HCT116 (cell line): ENCODE measurements around the gene MTRR. TPM values are rescaled to one million over a fixed set of nuclear protein-coding genes. Genes with fewer than 3 reads are reported as not detected.

Source experiments
- ATAC-seq: fragments of 200-7000 bp; cut with Tn5 transposase; 2 replicates; pipeline ENCODE4 v1.9.1; 2020; ENCODE audit warnings: mild to moderate bottlenecking, moderate library complexity
- BruUV-seq: library from RNA; stranded (reverse); fragments of 400-500 nt; replicated peaks from 2 replicates; lab custom pipeline; 2021; lab: Mats Ljungman, UMichigan
- CTCF ChIA-PET: fragments of 300-600 bp; sonication (Branson Sonifier 250); formaldehyde crosslinking; loops from one replicate; lab custom pipeline; 2021; ENCODE audit warnings: antibody characterized with exemption; lab: Charles Lee
- POLR2A ChIA-PET: fragments of 300-600, 350-600 bp; sonication (Branson Sonifier 250); formaldehyde crosslinking; loops from one replicate; lab custom pipeline; 2021; ENCODE audit warnings: antibody characterized with exemption; lab: Charles Lee
- RAD21 ChIA-PET, 2 experiments: fragments of 300-600 bp; sonication (Branson Sonifier 250); formaldehyde crosslinking; loops; one replicate each; lab custom pipeline; 2023; ENCODE audit warnings: low total read pairs in 2 of 2; ENCODE audit not compliant: uncharacterized antibody in 2 of 2, unreplicated experiment in 2 of 2, low non-redundant PET in 1 of 2; lab: Charles Lee
- DNase-seq: peaks from one replicate; pipeline ENCODE4 v3.0.0-alpha.2; 2010; ENCODE audit warnings: low read depth, low spot score
- H2AFZ ChIP-seq: fragments of 200-600 bp; shearing (Covaris generic), sonication (generic); 2 replicates; pipeline ENCODE4 v1.6.1; 2017; ENCODE audit warnings: low read depth, mixed run types, mixed read lengths, antibody characterized with exemption, low read length; ENCODE audit not compliant: poor library complexity, severe bottlenecking
- H3K27ac ChIP-seq: 2 replicates; pipeline ENCODE4 v1.5.1; 2012; ENCODE audit warnings: low read depth, low read length
- H3K27me3 ChIP-seq: fragments of 200-600 bp; sonication (generic); 2 replicates; pipeline ENCODE4 v1.6.1; 2016; ENCODE audit warnings: mixed run types, low read length, mixed read lengths; ENCODE audit not compliant: insufficient read depth
- H3K36me3 ChIP-seq, 2 experiments: fragments of 200-500 bp in 1 of 2; fragments of 200-600 bp in 1 of 2; sonication (Bioruptor generic) in 1 of 2; sonication (generic) in 1 of 2; 2 replicates each; pipeline versions ENCODE4 v1.5.1 to v1.6.1; 2014 to 2016; ENCODE audit warnings: low read length in 2 of 2, inconsistent platforms in 1 of 2, mixed read lengths in 1 of 2, mixed run types in 1 of 2; ENCODE audit not compliant: insufficient read depth in 2 of 2, control insufficient read depth in 1 of 2
- H3K4me1 ChIP-seq, 2 experiments: fragments of 200-600 bp in 1 of 2; sonication (generic) in 1 of 2; 2 replicates each; pipeline versions ENCODE4 v1.5.1 to v1.6.1; 2012 to 2017; ENCODE audit warnings: low read length in 2 of 2, inconsistent platforms in 1 of 2, mild to moderate bottlenecking in 1 of 2, mixed read lengths in 1 of 2, mixed run types in 1 of 2, moderate library complexity in 1 of 2; ENCODE audit not compliant: insufficient read depth in 2 of 2, control insufficient read depth in 1 of 2
- H3K4me2 ChIP-seq: fragments of 200-600 bp; sonication (generic); 2 replicates; pipeline ENCODE4 v1.6.1; 2017; ENCODE audit warnings: mixed run types, low read length, mixed read lengths
- H3K4me3 ChIP-seq, 2 experiments: fragments of 200-600 bp in 1 of 2; sonication (generic) in 1 of 2; replicated peaks in 1 of 2; 2 replicates each; pipeline ENCODE4 v1.5.1; 2011 to 2016; ENCODE audit warnings: low read length in 2 of 2, control low read depth in 1 of 2, low read depth in 1 of 2, mild to moderate bottlenecking in 1 of 2, mixed read lengths in 1 of 2, mixed run types in 1 of 2
- H3K79me2 ChIP-seq: fragments of 200-600 bp; sonication (generic); 2 replicates; pipeline ENCODE4 v1.6.1; 2017; ENCODE audit warnings: mild to moderate bottlenecking, mixed run types, low read length, moderate library complexity, mixed read lengths; ENCODE audit not compliant: insufficient read depth
- H3K9ac ChIP-seq: fragments of 200-600 bp; sonication (generic); 2 replicates; pipeline ENCODE4 v1.6.1; 2016; ENCODE audit warnings: low read length, mixed read lengths
- H3K9me2 ChIP-seq: fragments of 200-600 bp; sonication (generic), shearing (Covaris generic); 2 replicates; pipeline ENCODE4 v1.6.1; 2017; ENCODE audit warnings: mixed run types, mild to moderate bottlenecking, moderate library complexity; ENCODE audit not compliant: insufficient read depth
- H3K9me3 ChIP-seq, 2 experiments: fragments of 200-500 bp in 1 of 2; fragments of 200-600 bp in 1 of 2; sonication (Bioruptor generic) in 1 of 2; sonication (generic) in 1 of 2; 2 replicates each; pipeline ENCODE4 v1.6.1; 2014 to 2017; ENCODE audit warnings: low read length in 2 of 2, mixed read lengths in 2 of 2, inconsistent platforms in 1 of 2, low read depth in 1 of 2, mild to moderate bottlenecking in 1 of 2, mixed run types in 1 of 2, moderate library complexity in 1 of 2; ENCODE audit not compliant: control insufficient read depth in 1 of 2, insufficient read depth in 1 of 2
- H4K20me1 ChIP-seq: fragments of 200-600 bp; sonication (generic), shearing (Covaris generic); 2 replicates; pipeline ENCODE4 v1.6.1; 2017; ENCODE audit warnings: mixed run types, mild to moderate bottlenecking, moderate library complexity; ENCODE audit not compliant: insufficient read depth
- ATF3 ChIP-seq: IDR thresholded peaks from 2 replicates; pipeline ENCODE4 v1.6.1; 2012
- CBX3 ChIP-seq: IDR thresholded peaks from 2 replicates; pipeline ENCODE4 v1.6.1; 2012; ENCODE audit warnings: low read depth
- CEBPB ChIP-seq: IDR thresholded peaks from 2 replicates; pipeline ENCODE4 v1.6.1; 2012; ENCODE audit warnings: low read depth
- JUND ChIP-seq: IDR thresholded peaks from 2 replicates; pipeline ENCODE4 v1.6.1; 2012
- MAX ChIP-seq: IDR thresholded peaks from 2 replicates; pipeline ENCODE4 v1.6.1; 2012
- POLR2A ChIP-seq: IDR thresholded peaks from 2 replicates; pipeline ENCODE4 v1.7.0; 2011; ENCODE audit warnings: borderline replicate concordance; ENCODE audit not compliant: insufficient read depth, insufficient read length; ENCODE audit errors: extremely low read depth
- POLR2AphosphoS5 ChIP-seq: IDR thresholded peaks from 2 replicates; pipeline ENCODE4 v1.6.1; 2011; ENCODE audit warnings: mild to moderate bottlenecking, low read depth, low read length, moderate library complexity
- RAD21 ChIP-seq: IDR thresholded peaks from 2 replicates; pipeline ENCODE4 v1.6.1; 2012; ENCODE audit warnings: low read depth, mild to moderate bottlenecking
- REST ChIP-seq: IDR thresholded peaks from 2 replicates; pipeline ENCODE4 v1.6.1; 2012; ENCODE audit warnings: low read depth
- SIN3A ChIP-seq: IDR thresholded peaks from 2 replicates; pipeline ENCODE4 v1.6.1; 2012; ENCODE audit warnings: low read depth
- SP1 ChIP-seq: IDR thresholded peaks from 2 replicates; pipeline ENCODE4 v1.6.1; 2012; ENCODE audit warnings: low read depth
- SRF ChIP-seq: IDR thresholded peaks from 2 replicates; pipeline ENCODE4 v1.6.1; 2012; ENCODE audit warnings: low read depth
- TCF7L2 ChIP-seq: IDR thresholded peaks from 2 replicates; pipeline ENCODE4 v1.7.0; 2011; ENCODE audit warnings: borderline replicate concordance, inconsistent platforms; ENCODE audit not compliant: insufficient read depth, insufficient read length; ENCODE audit errors: extremely low read depth
- ZBTB33 ChIP-seq: IDR thresholded peaks from 2 replicates; pipeline ENCODE4 v1.6.1; 2011; ENCODE audit warnings: mild to moderate bottlenecking, low read length, moderate library complexity; ENCODE audit not compliant: insufficient replicate concordance; ENCODE audit errors: extremely low read depth
- ZNF274 ChIP-seq: fragments of 200-500 bp; sonication (Bioruptor generic); IDR thresholded peaks from 2 replicates; pipeline ENCODE4 v1.6.1; 2014; ENCODE audit warnings: mild to moderate bottlenecking, low read depth, low read length, inconsistent platforms
- intact Hi-C: fragments of 100-400 bp; cut with micrococcal nuclease; formaldehyde crosslinking; loops from 2 replicates; pipeline ENCODE4 v1.10.0; 2022
- total RNA-seq: library from RNA; stranded (reverse); gene quantifications from one replicate; pipeline ENCODE4 v1.2.1, GENCODE V29; 2021; ENCODE audit not compliant: unreplicated experiment

The MTRR gene
- total RNA-seq, 1 experiment from 2014 or later = 32.5 TPM

GRCh38 chr5:7925961-7926695 is 57.2 kb downstream of the MTRR start:
- TF ChIP-seq MAX (no peak), SRF (no peak), REST (no peak), JUND (no peak), RAD21 (no peak), ZNF274 (no peak), ATF3 (no peak), SIN3A (no peak), ZBTB33 (no peak), POLR2AphosphoS5 (no peak), SP1 (no peak), POLR2A (no peak), TCF7L2 (no peak), CEBPB (no peak), CBX3 (no peak)
- ChIA-PET RAD21 (no interaction called here), CTCF (interaction anchor here (1.4 kb wide), 1 partner anchor 1121 kb away, joined by 5 read pairs; no protein-coding TSS in a partner anchor), POLR2A (no interaction called here)
- Histone ChIP-seq H3K4me2 (no peak overlapping the region), H3K36me3 (no peaks in the 10 kb centered on the region), H3K9ac (no peak overlapping the region), H3K9me3 (no peaks in the 10 kb centered on the region), H4K20me1 (no peaks in the 10 kb centered on the region), H3K27me3 (peaks cover 7% of the 10 kb centered on the region; the same call in 1 of the 2 replicates), H3K4me1 (no peaks in the 10 kb centered on the region), H2AFZ (no peak overlapping the region), H3K9me2 (no peaks in the 10 kb centered on the region), H3K4me3 (no peak overlapping the region), H3K27ac (no peak overlapping the region), H3K79me2 (no peaks in the 10 kb centered on the region)
- intact Hi-C loops = no loop called here
- DNase-seq (no peak), ATAC-seq (no peak)
- no TSS peak for BruUV-seq
